A549 treated with ZK216348 at 1 μM for 4 hours (cell line): Measurements from ENCODE around the gene ADM. TPM values are rescaled to one million over a fixed set of nuclear protein-coding genes. Genes with fewer than 3 reads are reported as not detected.

Experiments used
- total RNA-seq: library from RNA; stranded (reverse); fragments of 200-300 nt; extraction: Qiagen RNA extraction; gene quantifications from 5 replicates; pipeline ENCODE4 v1.2.3, GENCODE V29; 2022; ENCODE audit warnings: low read depth

ADM gene
- total RNA-seq: 76.7 to 145 TPM (median 95.8 TPM) in 5 replicates

GRCh38 chr11:10304495-10305261 is at the start of gene ADM:
Gene ADM (plus strand): TSS chr11:10305073. CDS start chr11:10305701, 628 bp downstream.

GRCh38 chr11:10293423-10294289 is 11.2 kb upstream of the ADM start, which contains the start of gene SBF2:
Gene SBF2 (minus strand): TSS chr11:10294219. CDS start chr11:10294069, 150 bp downstream.

Other genes with a start within 250 kb of the ADM start
- gene SBF2, start 10.9 kb upstream of the ADM start, total RNA-seq: 12.6 to 16.0 TPM (median 13.4 TPM) in 5 replicates
- gene AMPD3, start 150.2 kb downstream of the ADM start, total RNA-seq: 5.7 to 10.0 TPM (median 8.1 TPM) in 5 replicates
- gene RNF141, start 236.1 kb downstream of the ADM start, total RNA-seq: 16.4 to 29.3 TPM (median 25.3 TPM) in 5 replicates